Measurements from ENCODE around the gene KLF18. TPM values are rescaled to one million over a fixed set of nuclear protein-coding genes. Genes with fewer than 3 reads are reported as not detected.
"Not testable (repeated sequence)": the region's sequence is repeated elsewhere in the genome, so short reads cannot be mapped to it uniquely, and the experiment has no call there.

KLF18 gene
- not detected for polyA plus RNA-seq (ENCODE audit: insufficient read depth in 1 of 5, insufficient read length in 5 of 5, low replicate concordance in 1 of 5)
- long read RNA-seq, donor 1, result 0 reads
- long read RNA-seq, donor 2, result 0 reads
- long read RNA-seq, donor 3, result 0 reads
- long read RNA-seq, donor 4, result 0 reads
- long read RNA-seq, donor 5, result 0 reads
- long read RNA-seq, donor 6, result 0 reads
- long read RNA-seq, donor 7, result 0 reads
- long read RNA-seq, donor 8, result 0 reads

GRCh38 chr1:44141531-44141930, at the start of gene KLF18:
Gene KLF18, minus strand, starts transcription at chr1:44141631. Its CDS starts 0 bp downstream, at chr1:44141631.
- no peak for DNase-seq

- DNase-seq, result no peak
These were observed 33.2 kb upstream of the KLF18 start for GRCh38 chr1:44174630-44175029.

DNA sequence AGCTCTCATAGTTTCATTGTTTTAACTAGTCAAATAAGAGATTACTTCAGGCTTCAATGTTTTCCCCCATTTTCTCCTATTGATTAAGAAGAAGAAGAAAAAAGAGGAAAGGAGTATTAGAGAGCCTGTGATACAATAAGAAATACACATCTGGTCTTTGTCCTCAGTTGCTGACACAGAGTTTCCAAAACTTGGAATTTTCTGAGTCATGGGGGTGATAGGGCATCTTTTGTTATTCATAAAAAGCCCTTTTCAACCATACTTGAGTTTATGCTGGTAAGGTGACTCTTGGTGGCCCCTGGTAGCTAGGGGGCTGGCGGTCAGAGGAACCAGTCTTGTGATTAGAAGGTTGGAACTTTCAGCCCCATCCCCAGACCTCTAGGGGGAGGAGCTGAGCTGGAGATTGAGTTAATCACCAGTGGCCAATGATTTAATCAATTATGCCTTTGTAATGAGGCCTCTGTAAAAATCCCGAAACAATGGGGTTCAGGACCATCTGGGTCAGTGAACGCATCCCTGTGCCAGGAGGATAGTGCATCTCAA, 28.9 kb upstream of the KLF18 start:
- no peak for DNase-seq

- DNase-seq, result no peak
These were observed 27.2 kb upstream of the KLF18 start for GRCh38 chr1:44168520-44169098.

- no peak for DNase-seq
These were observed 20.1 kb upstream of the KLF18 start for GRCh38 chr1:44161546-44161945.

DNA sequence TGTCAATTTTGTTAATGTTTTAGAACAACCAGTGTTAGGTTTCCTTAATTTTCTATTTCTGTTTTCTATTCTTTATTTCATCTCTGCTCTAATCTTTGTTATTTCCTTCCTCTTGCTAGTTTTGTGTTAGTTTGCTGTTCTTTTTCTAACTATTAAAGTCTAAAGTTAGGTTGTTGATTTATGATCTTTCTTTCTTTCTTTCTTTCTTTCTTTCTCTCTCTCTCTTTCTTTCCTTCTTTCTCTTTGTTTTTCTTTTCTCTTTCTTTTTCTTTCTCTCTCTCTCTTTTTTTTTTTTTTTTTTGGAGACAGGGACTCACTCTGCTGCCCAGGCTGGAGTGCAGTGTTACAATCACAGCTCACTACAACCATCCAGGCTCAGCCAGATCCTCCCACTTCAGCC, 17.4 kb upstream of the KLF18 start:
- no peak for DNase-seq

DNA sequence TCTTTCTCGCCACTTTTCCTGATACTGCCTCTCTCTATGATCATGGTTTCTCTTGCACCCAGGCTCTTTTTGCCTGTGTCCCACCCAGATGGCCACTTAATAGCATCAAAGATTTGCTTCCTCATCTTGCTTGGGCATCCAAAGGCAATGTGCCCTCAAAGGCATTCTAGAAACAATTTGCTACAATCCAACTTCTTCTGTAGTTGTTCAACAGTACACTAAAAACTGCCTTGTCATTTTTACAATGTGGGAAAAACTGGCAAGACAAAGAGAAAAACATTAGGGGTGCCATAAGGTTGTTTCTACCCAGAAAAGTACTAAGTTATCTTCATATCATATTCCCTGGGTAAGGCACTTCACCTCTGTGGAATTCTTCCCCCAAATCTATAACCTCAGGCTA, 16.5 kb upstream of the KLF18 start:
- DNase-seq, result no peak

DNA sequence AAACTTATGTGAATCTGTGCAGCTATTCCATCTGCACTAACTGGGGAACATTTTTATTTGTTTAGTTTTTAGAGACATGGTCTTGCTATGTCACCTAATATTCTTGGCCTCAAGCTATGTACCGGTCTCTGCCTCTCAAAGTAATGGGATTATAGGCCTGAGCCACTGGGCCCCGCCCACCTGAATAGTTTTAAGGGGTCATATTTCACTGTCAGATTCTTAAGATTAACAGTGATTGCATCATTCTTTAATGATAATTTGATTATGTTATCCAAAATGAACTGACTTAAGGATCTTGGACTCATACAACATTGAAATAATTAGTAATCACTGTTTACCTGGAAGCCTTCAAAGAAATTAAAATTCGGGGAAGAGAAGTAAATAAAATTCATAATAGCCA, 12.6 kb upstream of the KLF18 start:
- no peak for DNase-seq

DNA sequence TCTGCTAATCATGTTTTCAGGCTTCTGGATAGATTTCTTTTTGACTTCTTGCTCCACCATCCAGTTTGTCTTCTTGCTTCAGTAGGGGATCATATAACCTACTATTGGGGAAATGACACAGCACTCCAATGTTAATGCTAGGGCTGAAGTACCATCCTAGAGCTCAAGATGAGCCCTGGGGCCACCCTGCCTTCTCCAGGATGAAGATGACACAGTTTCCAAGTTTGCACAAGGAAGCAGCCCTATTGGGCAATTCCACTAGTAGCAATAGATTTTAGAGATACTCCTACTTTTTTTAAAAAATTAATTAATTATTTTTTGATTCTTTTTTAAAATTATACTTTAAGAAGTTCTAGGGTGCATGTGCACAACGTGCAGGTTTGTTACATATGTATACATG, 11.3 kb upstream of the KLF18 start:
- DNase-seq, result no peak

DNA sequence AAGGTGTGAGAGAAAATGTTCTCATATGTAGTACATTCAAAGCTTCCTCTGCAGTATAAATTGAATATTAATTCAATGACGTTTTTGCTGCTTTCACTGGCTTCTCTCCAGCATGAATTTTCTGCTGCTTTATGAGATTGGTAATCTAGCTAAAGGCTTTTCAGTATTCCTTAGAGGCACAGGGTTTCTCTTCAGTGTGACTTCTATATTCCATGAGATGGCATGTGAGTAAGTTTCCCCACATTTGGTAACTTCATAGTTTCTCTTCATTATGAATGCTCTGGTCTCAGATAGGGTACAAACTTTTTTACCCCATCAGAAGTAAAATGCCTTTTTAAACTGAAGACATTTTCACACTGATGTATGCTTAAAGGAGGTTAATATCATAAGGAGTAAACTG, 10.4 kb upstream of the KLF18 start:
- DNase-seq, result no peak

DNA sequence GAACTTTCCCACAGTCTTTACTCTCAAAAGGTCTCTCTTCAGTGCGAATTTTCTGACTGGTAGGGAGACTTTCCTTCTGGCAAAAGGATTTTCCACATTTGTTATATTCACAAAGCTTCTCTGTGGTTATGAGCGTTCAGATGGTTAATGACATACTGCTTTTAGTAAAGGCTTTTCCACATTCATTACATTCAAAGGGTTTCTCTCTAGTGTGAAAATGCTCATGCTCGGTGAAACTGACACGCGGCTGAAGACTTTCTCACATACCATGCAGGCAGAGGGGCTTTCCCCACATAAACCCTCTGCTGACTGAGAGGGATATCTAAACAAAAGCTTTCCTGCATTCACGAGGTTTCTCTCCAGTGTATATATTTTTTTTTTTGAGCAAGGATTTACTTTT, 9.9 kb upstream of the KLF18 start:
- no peak for DNase-seq

GRCh38 chr1:44147582-44147981, 6.2 kb upstream of the KLF18 start:
- DNase-seq, result no peak

GRCh38 chr1:44146536-44147361, 5.3 kb upstream of the KLF18 start:
- DNase-seq, result no peak

GRCh38 chr1:44144962-44145756, 3.7 kb upstream of the KLF18 start:
- DNase-seq, result no peak

DNA sequence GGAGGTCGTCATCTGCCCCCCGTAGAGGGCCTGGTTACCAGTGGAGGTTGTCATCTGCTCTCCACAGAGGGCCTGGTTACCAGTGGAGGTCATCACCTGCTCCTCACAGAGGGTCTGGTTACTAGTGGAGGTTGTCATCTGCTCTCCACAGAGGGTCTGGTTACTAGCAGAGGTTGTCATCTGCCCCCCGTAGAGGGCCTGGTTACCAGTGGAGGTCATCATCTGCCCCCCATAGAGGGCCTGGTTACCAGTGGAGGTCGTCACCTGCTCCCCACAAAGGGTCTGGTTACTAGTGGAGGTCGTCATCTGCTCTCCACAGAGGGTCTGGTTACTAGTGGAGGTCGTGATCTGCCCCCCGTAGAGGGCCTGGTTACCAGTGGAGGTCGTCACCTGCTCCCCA, 1.9 kb downstream of the KLF18 start:
- DNase-seq, result not testable (repeated sequence)

DNA sequence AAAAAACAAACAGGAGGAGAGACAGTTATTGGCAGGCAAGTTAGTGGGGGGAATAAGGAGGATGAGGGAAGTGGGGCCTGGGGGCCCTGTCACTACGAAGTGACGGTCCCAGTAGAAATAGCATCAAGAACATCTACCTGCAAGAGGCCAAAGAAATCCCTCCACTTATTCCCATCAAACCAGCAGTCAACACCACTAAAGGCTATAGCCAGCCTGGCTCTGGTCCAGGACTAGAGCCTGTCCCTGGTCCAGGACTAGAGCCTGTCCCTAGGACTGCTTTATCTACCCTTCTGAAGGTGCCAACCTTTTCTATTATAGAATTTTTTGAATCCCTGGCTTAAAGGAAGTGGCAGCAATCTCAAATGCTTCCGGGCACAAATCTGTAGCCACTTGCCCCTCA, 3.2 kb downstream of the KLF18 start:
- no peak for DNase-seq

- no peak for DNase-seq
These were observed 5.5 kb downstream of the KLF18 start for GRCh38 chr1:44135886-44136285.

- no peak for DNase-seq
These were observed 7.1 kb downstream of the KLF18 start for GRCh38 chr1:44134071-44134920.

DNA sequence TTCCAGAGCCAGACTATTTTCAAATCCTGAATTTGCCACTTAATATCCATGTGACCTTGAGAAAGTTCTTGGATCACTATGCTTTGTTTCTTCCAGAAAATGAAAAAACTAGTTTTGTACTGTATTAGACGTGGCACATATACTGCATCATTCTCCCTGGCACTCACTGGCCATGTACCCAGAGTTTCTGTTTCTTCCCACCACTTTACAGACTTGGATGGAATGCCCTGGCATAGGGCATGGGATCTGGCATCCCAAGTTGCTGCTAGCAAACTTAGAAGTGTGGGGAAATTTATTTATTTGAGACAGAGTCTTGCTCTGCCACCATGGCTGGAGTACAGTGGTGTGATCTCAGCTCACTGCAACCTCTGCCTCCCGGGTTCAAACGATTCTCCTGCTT, 10.0 kb downstream of the KLF18 start:
- no peak for DNase-seq

DNA sequence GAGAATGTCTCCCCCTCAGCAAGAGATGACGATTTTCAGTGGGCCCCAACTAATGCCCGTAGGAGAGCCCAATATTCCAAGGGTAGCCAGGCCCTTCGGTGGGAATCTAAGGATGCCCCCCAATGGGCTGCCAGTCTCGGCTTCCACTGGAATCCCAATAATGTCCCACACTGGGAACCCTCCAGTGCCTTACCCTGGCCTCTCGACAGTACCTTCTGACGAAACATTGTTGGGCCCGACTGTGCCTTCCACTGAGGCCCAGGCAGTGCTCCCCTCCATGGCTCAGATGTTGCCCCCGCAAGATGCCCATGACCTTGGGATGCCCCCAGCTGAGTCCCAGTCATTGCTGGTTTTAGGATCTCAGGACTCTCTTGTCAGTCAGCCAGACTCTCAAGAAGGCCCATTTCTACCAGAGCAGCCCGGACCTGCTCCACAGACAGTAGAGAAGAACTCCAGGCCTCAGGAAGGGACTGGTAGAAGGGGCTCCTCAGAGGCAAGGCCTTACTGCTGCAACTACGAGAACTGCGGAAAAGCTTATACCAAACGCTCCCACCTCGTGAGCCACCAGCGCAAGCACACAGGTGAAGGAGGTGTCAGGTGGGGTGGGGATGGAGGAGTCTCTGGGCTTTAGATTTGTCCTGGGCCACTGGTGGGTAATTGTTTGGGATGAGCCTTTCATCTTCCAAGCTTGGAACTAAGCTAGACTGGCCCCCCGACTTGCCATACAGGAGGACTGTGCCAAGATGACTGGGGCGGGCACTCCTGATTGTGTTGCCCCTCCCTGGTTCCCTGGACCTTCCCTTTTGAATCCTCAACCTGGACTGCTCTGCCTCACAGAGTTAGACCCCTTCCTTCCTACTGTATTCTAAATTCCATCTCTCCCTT, 11.6 kb downstream of the KLF18 start:
- no peak for DNase-seq
